NCI-H524 treated with DMSO at 0.1 percent for 48 hours (cell line): ENCODE data around the gene CLEC5A.
"Not testable (repeated sequence)": the region's sequence is repeated elsewhere in the genome, so short reads cannot be mapped to it uniquely, and the experiment has no call there.

Experiments
- DNase-seq: peaks from one replicate; lab custom pipeline; 2025; lab: John Stamatoyannopoulos, UW

The CLEC5A gene

DNA sequence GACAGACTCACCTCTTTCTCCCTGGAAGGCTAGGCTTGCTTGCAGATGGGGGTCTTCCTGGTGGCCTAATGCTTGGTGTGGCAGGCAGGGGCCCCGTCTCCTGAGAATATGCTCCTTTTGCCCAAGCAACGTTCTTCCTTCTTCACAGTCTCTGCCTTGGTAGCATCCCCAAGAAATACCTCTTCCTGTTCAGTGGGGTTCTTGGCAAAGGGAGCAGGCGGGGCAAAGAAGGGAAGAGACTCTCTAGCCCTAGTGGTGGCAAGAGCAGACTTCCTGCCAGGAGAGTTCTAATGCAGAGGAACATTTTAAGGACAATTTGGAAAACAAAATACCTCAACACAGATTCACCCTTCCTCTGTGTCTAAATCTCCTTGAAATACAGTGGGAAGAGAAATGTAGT lies at the start of gene CLEC5A:
CLEC5A (minus strand) TSS at position 179 of the 400 bp plus-strand sequence. CDS start 682 bp downstream, outside the sequence.
- no peak for DNase-seq

DNA sequence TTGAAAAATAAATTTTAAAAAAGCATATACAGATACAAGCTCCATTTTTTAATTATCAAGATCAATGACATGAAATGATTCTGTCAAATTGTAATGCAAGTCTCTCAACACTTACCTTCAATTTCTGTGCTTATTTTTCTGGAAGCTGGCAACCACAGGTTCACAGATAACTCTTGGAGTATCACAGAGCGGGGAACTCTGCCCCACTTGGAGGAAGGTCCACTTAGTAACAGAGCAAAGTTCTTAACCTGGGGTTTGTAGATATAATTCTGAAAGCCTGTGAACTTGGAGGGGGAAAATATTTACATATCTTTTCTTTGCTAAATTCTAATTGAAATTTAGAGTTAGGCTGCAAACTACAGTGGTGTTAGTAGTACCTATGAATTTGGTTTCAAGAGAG lies 46.6 kb upstream of the CLEC5A start:
- DNase-seq, result no peak

GRCh38 chr7:141992688-141993087 lies 45.9 kb upstream of the CLEC5A start:
- DNase-seq, result no peak

DNA sequence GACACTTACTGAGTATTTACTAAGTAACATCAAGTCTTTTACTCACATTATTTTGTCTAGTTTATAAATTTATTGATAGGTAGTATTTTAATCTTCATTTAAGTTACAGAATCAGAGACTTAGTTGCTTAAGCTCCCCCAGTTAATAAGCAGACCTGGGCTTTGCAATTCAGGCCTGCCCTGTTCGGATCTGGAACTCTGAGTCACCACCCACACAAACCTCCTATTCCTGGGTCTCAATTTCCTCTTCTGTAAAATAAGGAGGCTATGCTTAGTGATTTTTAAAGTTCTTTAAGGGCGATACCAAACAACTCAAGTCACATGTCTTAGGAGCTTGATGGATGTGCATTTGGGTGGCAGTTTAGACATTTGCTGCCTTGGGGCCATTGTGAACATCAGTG lies 45.4 kb upstream of the CLEC5A start:
- no peak for DNase-seq

- DNase-seq, result no peak
Observed at GRCh38 chr7:141991140-141991539, 44.4 kb upstream of the CLEC5A start.

DNA sequence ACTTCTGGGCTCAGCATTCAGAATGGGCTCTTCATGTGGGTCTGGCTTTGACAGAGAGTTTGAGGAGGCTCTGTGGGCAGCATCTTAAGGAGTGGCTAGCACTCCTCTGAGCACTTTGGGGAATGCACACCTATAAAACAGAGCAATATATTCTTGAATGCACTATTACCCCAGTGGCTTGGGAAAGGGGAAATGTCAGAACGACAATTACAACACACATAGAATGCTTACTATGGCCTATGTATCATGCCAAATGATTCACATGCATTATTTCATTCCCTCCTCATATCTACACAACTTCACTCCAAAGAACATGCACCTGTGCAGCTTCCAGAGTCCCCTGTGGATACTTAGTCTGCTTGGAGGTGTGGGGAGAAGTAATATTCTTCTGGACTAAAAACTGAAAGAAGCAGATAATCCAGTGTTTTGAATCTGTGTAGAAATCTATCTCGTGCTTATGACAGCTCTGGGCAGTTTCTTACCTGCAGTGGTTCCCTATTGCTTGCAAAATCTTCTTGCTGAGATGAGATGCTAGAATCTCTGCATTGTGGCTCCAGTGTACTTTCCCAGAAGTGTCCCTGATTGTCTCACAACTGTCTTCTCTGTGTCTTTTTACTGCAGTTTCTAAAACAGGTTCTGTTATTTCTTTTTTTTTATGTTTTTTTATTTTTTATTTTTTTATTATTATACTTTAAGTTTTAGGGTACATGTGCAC lies 43.4 kb upstream of the CLEC5A start:
- no peak for DNase-seq

GRCh38 chr7:141987803-141988202 lies 41.0 kb upstream of the CLEC5A start:
- DNase-seq, result not testable (repeated sequence)

- no peak for DNase-seq
Observed at GRCh38 chr7:141986923-141987322, 40.1 kb upstream of the CLEC5A start.

GRCh38 chr7:141985926-141986325 lies 39.2 kb upstream of the CLEC5A start:
- DNase-seq, result not testable (repeated sequence)

DNA sequence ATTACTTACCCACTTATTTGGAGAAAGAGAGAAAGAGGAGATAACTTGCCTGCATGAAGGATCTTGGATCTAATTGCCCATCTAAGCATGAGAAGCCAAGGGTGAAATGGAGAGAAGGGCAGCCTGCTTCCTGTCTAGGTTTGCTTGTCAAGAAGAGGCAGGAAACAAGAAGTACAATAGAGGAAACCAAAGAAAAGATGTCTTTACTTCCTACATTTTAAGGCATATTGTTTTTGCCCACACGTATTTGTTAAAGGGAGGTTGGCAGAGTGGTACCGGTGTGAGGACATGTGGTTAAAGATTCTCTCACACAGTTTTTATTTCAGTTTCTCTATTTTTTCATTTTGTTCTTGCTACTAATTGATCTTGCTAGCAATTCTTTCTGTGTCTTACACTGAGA lies 32.8 kb upstream of the CLEC5A start:
- DNase-seq, result no peak

GRCh38 chr7:141978351-141978750 lies 31.6 kb upstream of the CLEC5A start:
- no peak for DNase-seq

- DNase-seq, result no peak
Observed at GRCh38 chr7:141976524-141977245, 29.9 kb upstream of the CLEC5A start.

DNA sequence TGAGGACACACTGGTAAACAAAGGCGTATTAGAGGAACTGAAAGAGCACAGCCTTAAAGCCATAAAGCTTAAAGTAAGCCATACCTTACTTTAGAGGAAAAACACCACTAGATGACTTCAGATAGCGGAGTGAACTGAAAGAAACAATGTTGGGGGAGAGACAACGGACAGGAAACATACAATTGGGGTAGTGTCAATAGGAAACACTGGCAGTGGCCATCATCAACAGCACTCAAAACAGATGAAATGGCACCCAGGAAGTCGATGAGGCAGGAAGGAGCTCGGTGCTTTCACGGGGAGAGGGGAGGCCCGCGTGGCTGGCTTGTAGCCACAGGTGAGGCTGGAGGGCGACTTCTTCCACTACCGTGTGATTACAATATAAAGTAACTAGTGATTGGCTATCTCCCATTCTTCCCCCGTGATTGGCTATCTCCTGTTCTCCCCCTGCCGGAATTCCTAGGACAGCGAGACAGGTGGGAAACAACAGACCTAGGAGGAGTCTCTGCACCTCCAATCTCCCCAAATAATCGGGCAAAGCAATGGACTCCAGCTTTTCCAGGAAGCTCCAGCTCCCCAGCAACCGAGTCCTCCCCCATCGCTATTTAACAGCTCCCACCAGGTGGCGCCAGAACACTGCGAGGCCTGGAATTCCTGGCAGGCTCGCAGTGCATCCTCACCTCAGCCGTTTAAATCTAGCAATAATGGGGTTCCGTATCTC lies 29.2 kb upstream of the CLEC5A start:
- DNase-seq, result peak; percentile 12

- DNase-seq, result no peak
Observed at GRCh38 chr7:141974831-141975230, 28.1 kb upstream of the CLEC5A start.

DNA sequence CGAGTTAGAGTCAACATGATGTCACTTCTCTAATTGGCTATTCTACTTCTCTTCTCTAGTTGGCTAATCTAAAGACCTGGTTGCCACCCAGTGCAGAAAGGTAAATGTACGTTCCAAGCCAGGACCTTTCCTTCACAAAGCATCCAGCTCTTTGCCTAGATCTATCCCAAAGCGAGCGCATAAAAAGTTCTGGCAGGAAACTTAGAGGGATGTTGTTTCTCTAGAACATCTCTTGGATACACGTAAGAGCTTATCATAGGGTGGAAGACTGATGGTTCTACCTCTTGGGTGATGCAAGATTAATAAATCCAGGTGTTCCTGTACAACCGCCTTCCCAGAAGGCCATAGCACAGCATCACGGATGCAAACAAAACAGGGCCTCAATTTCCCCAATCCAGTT lies 26.9 kb upstream of the CLEC5A start, which contains the start of gene TAS2R38:
TAS2R38 (minus strand) TSS at position 101 of the 400 bp plus-strand sequence; CDS start at position 17, 84 bp downstream.
- no peak for DNase-seq

DNA sequence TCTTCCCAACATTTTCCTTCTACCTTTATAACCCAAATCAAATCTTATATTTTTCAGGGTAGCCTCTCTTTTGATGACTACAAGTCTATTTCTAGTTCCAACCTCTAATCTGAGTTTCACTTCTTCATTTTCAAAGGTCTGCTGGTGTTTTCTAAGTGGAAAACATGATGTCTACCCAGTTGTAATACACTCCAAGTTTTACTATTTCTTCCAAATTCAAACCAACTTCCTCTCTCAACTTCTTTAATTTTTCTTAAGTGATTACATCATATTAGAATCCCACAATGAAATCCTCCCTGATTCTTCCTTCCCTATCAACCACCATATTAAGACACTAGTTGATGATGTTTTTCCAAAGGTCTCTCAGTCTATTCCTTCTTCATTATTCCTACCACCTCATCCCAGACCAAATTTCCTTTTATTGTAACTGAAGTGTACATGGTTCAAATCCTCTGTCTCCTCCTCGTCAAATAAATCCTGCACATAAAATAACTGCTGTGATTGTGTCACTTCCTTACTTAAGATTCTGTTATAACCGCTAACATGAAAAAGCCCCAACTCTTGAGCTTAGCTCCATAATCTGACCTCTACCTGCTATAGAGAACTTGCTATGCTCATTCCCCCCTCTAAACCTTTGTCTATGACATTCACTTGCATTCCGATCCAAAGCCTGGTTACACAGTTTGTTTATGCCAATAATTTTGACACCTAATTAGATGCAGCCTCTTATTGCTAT lies 14.1 kb upstream of the CLEC5A start:
- no peak for DNase-seq

- DNase-seq, result no peak
Observed at GRCh38 chr7:141956084-141956483, 9.3 kb upstream of the CLEC5A start.

- no peak for DNase-seq
Observed at GRCh38 chr7:141954334-141954733, 7.6 kb upstream of the CLEC5A start.

DNA sequence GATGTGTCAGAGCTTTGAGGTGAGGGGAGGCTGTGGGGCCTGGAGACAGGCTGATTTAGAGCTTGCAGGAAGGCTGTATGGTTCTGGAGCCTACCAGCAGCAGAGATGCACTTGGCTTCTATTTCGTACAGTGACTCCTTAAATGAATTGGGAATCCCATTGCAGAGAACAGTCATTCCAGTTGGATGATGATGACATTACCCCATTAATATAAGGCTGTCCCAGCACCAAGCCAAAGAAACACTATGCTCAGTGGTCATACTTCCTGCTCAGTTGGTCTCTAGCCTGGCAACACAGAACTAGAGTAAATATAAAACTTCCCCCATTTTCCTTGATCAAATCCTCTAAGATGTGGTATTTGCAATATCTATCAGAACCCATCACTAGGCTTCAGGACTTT lies 5.7 kb upstream of the CLEC5A start:
- no peak for DNase-seq

DNA sequence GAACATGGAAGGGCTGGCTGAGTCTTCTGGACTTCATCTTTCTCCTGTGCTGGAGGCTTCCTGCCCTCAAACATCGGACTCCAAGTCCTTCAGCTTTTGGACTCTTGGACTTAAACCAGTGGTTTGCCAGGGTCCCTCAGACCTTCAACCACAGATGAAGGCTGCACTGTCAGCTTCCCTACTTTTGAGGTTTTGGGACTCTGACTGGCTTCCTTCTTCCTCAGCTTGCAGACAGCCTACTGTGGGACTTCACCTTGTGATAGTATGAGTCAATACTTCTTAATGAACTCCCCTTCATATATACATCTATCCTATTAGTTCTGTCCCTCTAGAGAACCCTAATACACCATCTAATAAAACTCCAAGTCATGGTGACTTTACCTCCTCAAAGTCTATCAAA lies 4.0 kb upstream of the CLEC5A start:
- DNase-seq, result no peak

DNA sequence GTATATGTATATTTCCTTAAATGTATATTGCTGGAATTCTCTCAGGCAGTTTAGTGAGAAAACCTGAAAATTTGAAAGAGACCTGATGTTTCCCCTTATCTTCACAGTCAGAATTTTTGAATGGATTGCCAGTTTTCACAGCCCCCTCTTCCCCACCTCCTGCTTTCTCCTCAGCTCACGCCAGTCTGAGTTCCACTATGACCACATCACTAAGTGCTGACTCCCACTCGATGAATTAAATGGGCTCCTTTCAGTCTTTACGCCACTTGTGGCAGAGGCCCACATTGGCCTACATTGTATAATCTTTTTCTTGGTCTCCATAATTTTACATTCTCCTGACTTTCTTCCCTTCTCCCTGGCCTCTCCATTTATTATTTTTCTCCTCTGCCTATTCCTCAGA lies 3.1 kb upstream of the CLEC5A start:
- no peak for DNase-seq

- no peak for DNase-seq
Observed at GRCh38 chr7:141949451-141949850, 2.7 kb upstream of the CLEC5A start.
